ENCODE measurements around the gene CSNK1A1.
"Not testable (repeated sequence)": the region's sequence is repeated elsewhere in the genome, so short reads cannot be mapped to it uniquely, and the experiment has no call there.

CSNK1A1 gene

DNA sequence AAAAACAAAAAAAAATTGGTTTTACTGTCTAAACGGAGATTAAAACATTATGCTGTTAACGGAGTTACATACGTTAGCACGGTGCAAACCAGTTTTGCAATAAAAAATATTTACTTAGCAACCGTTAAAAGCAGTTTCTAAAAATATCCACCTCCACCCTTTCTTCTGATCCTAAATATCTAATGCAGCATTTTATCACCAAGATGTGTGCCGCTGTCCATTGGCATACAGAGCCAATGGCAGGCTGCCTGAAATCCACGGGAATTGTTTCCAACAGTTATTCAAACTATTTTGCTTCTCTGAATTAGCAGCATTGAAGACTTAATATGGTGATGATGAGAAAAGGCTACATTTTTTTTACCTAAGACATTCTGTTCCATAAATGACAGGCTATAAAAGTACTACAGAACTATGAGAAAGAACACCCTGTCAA, 61.6 kb downstream of the CSNK1A1 start:
- no peak for DNase-seq

DNA sequence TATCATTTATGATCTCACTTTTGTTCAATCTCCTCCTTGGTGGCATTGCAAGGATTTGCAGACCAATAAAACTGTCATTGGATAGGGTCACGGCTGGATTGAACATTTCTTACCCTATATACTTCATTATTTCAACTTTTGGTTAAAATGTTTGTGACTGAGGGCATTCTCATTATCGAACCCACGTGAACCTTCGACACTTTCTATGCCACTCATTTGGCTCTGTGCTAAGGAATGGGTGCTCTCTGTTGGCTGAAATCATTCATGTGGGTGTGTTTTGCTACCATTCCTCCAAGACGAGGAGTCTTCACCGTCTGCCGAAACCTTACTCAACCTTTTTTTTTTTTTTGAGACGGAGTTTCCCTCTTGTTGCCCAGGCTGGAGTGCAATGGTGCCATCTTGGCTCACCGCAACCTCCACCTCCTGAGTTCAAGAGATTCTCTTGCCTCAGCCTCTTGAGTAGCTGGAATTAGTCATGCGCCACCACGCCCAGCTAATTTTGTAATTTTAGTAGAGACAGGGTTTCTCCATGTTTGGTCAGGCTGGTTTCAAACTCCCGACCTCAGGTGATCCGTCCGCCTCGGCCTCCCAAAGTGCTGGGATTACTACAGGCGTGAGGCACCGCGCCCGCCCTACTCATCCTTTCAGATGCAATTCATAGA, 62.5 kb downstream of the CSNK1A1 start:
- no peak for DNase-seq

DNA sequence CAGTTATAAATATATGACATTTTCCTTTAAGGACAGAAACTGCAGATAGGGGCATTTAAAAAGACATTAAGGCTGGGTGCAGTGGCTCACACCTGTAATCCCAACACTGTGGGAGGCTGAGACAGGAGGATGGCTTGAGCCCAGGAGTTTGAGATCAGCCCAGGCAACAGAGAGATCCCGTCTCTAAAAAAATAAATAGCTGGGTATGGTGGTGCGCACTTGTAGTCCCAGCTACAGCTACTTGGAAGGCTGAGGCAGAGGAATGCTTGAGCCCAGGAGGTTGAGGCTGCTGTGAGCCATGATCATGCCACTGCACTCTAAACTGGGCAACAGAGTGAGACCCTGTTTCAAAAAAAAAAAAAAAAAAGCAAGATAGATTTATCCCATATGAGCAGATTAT, 63.6 kb downstream of the CSNK1A1 start:
- DNase-seq, result no peak

DNA sequence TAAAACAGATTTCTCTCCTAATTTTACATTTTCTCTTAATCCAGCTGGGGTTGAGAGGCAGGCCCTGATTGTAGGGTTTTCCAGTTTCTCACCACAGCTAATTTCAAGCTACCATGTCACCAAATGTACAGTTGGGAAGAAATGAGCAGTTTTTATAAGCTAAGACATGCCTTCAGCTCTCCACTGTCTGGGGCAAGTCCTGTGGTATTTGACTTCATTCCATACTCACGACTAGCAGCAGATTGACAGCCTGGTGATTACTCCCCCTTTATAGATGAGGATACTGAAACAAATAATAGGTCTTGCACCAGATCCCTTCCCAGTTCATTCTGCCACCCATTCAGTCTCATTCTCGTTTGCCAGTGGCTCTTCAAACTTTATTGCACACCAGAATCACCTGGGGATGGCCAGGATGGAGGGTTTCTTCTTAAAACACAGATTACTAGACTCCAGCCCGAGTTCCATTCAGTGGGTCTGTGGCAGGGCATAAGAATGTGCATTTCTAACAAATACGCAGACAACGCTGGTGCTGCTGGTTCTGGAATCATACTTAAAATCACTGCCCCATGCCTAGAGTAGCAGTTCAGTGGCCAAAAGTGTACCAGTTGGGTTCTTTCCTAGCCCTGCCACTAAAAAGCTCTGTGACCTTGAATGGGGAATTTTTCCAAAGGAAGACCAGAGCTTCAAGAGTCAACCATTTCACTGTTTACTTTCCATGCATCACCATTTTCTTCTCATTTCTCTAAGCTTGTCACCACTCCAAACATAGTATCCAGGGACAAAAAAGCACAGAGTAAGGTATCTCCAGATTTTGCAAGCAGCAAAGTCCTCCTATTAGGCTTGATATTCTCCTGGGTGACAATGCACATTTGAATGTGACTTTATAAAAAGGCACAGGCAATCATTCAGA, 64.3 kb downstream of the CSNK1A1 start:
- no peak for DNase-seq

DNA sequence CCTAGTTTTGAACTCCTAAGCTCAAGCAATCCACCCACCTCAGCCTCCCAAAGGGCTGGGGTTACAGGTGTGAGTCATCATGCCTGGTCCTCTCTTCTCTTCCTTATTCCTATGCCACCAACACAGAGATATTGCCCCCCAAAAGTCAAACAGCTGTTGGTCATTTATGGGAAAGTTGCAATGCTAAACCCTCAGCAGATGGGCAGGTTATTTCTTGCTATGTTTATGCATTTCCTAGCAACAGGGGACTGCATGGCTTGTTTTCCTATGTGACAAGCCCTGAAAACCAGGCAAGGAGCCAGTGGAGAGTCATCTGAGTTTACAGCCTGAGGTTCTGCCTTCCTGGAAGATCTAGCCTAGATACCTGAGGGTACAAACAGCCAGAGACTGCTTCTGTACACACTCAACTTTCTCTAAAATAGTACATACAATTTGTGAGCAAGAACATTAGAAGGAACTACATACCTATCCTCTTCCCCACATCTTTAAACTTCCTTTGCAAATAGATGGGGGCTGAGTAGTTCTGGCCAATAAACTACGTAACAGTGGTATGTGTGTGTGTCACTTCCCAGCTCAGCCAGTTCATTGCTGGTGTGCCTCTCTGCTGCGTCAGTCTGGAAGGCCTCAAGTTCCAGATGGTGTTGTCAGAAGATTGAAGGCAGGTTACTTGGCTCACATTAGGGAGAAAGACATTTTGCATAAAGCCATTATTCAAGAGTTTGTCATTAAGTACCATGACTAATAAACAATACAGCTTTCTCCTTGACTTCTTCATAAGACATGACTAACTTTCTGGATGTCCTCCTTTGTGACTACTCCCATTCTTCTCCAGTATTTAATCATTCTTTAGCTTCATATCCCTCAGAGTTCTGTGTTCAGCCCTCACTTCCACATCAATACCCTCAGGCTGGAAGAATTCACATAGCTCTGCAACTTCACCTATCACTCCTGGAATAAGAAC, 65.3 kb downstream of the CSNK1A1 start:
- DNase-seq, result no peak

DNA sequence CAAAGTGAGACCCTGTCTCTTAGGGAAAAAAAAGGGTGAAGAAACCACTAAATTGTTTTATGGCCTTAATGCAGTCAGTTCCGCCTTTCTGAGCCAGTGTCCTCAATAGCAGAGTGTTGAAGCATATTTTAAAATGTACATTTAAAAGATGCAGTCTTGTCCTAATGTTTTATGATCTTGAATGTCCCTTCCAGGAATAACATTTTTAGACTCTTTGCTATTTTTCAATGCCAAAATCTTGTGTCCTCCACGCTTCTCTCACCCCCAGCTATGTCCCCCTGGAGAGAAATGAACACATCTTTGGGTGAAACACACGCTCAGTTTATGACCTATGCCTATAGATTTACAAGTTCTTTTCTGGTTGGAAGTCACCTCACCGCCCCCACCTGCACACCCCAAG, 69.8 kb downstream of the CSNK1A1 start:
- DNase-seq, result no peak

DNA sequence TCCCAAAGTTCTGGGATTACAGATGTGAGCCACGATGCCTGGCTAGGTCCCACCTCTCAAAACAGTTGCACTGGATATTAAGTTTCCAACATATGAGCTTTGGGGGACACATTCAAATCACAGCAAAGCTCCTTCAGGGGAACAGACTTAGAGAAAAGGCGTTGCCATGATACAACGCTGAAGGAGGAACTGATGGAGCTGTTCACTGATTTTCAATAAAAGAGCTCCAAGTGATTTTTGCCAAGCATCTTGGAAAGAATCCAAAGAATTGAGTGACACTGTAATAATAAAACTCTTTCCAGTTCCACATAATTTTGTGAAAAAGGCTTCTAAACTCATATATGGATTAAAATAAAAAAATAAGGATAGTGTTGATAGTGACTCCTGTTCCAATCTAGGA, 72.5 kb downstream of the CSNK1A1 start:
- DNase-seq, result no peak

DNA sequence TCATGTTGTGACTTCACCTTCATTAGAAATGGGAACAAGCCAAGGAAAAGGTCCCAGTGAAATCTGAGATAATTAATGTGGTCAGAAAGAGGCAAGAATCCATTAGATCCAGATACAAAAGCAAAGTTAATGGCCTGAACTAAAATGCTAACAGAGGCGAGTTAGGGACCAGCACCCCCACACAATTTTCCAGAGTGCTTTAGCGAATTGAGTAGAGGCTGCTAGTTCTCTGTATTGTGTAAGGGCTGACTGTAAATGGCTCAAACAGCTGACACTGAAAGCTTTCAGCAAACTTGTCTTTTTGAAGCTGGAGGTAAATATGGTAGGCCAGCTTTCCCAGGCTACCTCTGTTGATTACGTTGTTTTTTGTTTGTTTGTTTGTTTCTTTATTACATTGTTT, 75.5 kb downstream of the CSNK1A1 start:
- DNase-seq, result no peak

DNA sequence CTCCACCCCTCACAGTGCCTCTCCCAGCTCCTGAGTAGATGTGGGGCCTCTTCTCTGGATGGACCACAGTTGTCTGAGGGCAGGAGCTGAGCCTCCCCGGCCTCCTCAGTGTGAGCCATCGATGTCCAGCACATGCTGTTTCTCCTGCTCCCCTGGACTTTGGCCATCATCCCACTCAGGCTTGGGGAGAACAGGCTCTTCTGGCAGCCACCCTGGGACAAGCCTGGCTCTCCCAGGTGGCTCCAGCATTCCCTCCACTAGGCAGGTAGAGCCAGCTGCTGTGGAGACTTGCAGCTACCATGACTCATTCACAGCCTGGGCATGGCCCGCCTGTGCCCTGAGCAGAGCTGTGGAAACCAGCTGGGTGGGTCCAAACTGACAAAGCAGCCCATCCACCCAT, 77.0 kb downstream of the CSNK1A1 start:
- no peak for DNase-seq

DNA sequence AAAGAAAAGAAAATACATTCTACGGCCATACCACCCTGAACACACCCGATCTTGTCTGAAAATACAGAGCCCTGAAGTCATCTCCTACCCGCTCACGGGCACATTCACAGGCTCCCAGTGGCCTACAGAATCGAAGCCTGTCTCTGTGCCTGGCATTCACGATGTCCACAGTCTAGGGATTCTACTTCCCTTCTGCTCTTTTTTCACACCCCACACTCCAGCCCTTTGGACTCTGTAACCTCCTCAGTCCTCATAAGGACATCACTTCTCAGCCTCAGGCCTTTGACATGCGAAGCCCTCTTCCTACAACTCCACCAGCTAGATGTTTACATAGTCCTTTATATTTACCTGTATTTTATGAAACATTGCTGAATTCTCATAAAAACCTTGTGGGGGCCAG, 77.8 kb downstream of the CSNK1A1 start:
- no peak for DNase-seq

DNA sequence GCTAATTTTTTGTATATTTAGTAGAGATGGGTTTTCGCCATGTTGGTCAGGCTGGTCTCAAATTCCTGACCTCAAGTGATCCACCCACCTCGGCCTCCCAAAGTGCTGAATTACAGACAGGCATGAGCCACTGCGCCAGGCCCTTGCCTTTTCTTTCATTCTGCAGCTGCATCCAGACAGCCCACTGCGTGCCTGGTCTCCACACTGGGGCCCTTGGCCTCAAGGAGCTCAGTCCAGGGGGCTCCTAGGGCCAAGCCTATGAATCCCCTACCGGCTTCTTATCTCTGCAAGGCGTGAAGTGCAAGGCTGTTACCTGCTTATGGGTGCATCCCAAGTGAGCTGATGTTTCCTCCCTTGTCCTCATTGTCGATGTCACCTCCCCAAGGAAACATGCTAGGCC, 78.8 kb downstream of the CSNK1A1 start:
- no peak for DNase-seq

DNA sequence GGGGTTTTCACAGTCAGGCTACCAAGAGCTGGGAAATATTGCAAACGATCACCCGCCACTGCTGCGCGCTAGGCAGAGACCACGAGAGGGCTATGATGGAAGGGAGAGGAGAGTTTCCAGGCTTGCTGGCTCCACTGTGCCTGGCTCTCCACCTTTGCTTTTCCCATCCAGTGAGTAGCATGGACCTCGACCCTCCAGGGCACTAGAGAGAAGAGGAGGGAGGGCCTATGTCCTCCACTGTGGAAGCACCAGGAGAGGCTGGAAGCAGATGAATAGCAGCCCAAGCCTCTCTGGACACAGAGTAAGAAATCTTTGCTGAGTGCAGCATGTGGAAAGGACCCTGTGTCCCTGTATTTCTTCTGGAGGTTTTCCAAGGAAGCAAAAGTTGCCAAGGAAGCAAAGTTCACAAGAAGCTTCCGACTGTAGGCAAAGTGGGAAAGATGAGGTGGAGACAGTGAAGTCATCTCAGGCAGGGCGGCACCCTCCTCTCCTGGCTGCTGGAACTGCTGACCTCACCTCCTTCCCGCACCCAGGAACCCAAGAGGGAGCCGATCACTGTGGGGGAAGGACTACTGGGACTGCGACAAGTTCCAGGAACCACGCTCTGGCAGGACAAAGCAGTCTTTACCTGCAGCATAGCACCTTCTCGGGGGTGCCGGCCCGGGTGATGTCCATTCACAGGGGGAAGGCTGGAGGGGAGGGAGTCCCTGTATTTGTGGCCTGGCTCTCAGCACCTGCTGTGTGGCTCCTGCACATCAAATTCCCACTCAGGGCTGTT, 79.6 kb downstream of the CSNK1A1 start:
- DNase-seq, result no peak

DNA sequence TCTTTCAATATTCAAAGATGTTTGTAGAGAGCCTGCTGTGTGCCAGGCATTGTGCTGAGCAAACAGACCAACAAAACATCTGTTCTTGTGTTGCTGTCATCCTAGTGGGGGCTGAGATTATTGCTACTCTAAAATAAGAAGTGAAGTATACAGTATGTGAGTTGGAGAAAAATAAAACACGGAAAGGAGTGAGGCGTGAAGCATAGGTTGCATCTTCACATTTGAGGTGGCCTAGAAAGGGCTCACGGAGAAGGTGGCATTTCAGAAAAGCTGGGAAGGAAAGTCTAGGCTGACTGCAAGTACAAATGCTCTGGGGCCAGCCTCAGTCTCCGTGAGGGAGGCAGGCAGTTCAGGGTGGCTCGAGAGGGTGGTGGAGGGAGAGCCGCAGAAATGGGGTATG, 80.3 kb downstream of the CSNK1A1 start:
- no peak for DNase-seq

DNA sequence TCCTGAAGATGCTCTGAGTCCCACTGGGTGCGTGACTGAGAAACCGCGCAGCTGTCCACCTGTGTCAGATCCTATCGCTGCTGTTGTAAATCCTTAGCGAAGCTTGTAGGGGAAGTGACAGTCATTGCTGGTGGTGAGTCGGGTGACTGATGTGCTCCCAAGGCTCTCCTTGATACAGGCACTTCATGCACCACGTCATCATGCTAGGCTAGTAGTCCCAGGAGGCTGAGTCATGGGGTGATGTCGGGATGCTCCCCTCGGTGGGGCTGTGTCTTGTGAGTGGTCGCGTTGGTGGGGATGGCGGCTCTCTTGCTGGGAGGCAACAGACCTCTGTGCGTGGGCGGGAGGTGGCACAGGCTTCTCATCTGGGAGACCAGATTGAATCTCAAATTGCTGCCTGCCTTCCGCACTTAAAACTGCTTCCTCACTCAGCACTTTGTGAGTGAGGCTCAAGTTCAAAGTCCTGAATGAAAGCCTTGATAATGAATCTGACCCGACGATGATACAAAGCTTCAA, 84.7 kb downstream of the CSNK1A1 start:
- DNase-seq, result no peak

DNA sequence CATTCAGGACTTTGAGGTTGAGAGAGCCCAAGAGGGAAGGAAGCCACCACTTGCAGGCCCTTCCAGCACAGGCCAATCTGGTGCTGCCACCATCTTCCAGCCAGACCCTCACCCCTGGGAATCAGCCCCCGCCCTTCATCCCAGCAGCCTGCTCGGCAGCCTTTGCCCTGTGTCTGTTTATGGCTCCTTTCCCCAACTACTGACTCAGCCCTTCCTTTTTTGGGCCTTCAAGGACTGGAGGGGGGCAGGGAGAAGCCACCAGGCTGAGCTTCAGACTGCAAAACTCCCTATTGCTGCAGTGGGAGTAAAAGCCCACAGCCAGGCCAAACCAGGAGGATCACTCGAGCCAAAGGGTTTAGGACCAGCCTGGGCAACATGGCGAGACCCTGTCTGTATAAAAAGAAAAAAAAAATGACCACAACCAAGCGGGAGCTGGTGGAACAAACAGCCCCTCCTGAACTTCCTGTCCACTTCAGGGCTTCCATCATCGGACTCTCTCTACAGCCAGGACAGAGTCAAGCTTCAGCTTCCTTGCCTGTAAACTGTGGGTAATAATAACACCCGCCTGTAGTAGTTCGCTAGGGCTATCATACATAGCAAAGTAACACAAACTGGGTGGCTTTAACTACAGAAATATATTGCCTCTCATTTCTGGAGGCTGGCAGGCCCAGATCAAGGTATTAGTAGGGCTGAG, 86.3 kb downstream of the CSNK1A1 start:
- no peak for DNase-seq

DNA sequence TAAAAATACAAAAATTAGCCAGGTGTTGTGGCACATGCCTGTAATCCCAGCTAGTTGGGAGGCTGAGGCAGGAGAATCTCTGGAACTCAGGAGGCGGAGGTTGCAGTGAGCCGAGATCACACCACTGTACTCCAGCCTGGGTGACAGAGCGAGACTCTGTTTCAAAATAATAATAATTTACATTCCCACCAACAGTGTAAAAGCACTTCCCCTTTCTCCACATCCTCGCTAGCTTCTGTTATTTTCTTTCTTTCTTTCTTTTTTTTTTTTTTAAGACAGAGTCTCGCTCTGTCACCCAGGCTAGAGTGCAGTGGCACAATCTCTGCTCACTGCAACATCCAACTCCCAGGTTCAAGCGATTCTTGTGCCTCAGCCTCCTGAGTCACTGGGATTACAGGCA, 89.3 kb downstream of the CSNK1A1 start:
- DNase-seq, result not testable (repeated sequence)

DNA sequence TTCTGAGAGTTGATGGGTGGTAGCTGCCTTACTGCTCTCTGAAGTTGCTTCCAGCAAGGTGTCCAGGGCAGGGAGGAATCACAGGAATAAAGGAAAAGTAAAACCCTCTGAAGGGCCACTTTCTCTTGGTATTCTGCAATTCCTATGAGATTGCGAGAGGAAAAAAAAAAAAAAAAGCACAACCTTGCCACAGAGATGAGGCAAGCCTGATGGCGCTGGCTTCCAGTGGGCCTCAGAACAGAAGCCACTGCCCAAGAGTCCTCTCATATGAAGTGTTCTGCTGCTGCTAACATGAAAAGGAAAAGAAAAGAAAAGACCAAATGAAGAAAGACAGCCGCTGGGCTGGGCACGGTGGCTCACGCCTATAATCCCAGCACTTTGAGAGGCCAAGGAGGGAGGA, 91.3 kb downstream of the CSNK1A1 start:
- no peak for DNase-seq

DNA sequence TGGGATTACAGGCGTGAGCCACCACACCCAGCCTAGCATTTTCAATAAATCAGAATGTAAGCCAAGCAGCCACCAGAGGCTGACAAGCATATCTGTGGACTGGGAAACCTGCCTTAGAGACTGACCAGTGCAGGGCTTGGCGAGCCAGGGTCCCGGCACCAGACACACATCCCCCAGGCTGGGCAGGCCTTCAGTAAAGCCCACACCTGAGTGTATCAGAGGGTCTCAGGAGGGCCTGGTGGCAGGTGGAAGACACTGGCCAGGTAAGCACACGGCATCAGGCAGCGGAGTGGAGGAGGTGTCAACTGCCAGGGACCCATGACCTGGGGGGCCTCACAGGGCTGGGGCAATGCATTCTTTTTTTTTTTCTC, 93.9 kb downstream of the CSNK1A1 start:
- no peak for DNase-seq

DNA sequence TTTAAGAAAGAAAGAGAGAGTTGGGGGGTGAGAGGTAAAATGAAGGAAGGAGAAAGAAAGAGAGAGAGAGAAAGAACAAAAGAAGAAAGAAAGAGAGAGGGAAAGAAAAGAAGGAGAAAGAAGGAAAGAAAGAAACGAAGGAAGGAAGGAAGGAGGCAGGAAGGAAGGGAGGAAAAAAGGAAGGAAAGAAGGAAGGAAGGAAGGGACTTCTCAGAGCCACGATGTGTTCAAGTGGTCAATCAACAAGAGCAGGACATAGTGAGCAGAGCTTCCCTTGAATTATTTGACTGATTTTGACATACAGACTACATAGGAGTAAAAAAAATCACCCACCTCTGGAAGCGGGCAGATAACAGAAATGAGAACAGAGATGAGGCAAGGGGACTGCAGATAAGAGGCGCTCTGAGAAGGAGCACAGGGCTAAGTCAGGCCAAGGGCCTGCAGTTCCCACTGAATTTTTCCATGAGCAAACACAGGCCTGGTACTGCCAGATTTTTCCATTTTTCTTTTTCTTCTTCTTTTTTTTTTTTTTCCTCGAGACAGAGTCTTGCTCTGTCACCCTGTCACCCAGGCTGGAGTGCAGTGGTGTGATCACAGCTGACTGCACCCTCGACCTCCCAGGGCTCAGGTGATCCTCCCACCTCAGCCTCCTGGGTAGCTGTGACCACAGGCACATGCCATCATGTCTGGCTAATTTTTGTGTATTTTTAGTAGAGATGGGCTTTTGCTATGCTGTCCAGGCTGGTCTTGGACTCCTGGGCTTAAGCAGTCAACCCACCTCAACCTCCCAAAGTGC, 94.4 kb downstream of the CSNK1A1 start:
- DNase-seq, result no peak

DNA sequence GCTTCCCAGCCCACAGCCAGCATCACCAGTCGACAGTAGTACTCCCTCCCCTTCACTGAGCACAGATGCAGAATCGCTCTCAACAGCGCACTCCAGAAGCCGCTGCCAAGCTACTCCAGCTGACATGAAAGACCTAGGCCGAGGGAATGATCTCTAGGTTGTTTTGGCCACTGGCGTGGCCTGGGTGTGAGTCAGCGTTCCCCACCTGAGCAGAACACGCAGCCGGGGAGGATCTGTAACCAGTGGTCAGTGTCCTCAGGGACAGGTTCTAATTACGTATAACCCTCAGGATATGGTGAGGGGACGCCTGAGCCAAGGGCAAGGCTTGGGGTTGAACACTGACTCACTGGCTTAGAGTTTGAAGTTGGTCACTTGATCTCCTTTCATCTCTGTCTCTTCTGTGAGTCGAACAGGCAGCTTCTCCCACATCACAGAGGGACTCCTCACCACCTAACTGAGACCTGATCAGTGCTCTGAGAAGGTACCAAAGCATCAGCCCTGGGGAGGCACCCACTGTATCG, 95.3 kb downstream of the CSNK1A1 start:
- no peak for DNase-seq

Measured in CD4-positive, alpha-beta T cell treated with Interferon alpha-2 for 1 hour (primary cell).